ENCODE data around the gene TIMP4.

- TF ChIP-seq CTCF (IDR thresholded peaks at IDR 0.05) (no peak), POLR2A (IDR thresholded peaks at IDR 0.05) (no peak)
Observed at GRCh38 chr3:12136371-12136770, 22.3 kb downstream of the TIMP4 start.
